GM12892 (cell line): ENCODE measurements around the gene RNF26.

Experiments
- POLR2A ChIP-seq: IDR thresholded peaks from 2 replicates; pipeline ENCODE4 v1.6.1; 2011; ENCODE audit warnings: low read depth, low read length, control low read depth
- POLR2AphosphoS5 ChIP-seq: IDR thresholded peaks from 2 replicates; pipeline ENCODE4 v1.6.1; 2011; ENCODE audit warnings: low read depth, low read length, control low read depth

DNA sequence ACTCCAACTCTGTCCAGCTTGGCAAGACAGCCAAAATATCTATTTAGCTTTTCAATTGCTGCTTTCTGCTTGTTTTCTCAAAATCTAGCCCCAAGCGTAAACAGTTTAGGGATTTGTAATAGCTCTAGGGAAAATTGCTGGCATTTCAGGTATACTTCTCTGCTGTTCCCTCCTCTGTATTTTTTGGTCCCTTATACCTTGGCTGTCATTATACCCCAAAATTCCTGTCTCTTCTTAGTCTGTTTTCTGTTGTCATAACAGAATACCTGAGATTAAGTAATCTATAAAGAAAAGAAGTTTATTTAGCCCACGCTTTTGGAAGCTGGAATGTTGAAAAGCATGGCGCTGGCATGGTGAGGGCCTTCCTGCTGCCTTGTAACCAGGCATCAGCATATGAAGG lies 40.9 kb upstream of the RNF26 start:
- TF ChIP-seq POLR2A (no peak), POLR2AphosphoS5 (no peak)
